NB4 (cell line): ENCODE results near the gene FRMD5.

ENCODE experiments used
- DNase-seq: peaks from one replicate; pipeline ENCODE4 v3.0.0; 2010; ENCODE audit warnings: low read depth
- H3K4me3 ChIP-seq: one replicate; pipeline ENCODE4 v1.5.1; 2011; ENCODE audit warnings: mild to moderate bottlenecking, low read depth, low read length, moderate library complexity
- MAX ChIP-seq: IDR thresholded peaks from 2 replicates; pipeline ENCODE4 v1.6.1; 2011; ENCODE audit warnings: low read depth, low read length
- MYC ChIP-seq: IDR thresholded peaks from 2 replicates; pipeline ENCODE4 v1.6.1; 2011; ENCODE audit warnings: low read depth, low read length
- POLR2A ChIP-seq: IDR thresholded peaks from 2 replicates; pipeline ENCODE4 v1.6.1; 2011; ENCODE audit warnings: mild to moderate bottlenecking; ENCODE audit not compliant: insufficient read length; ENCODE audit errors: extremely low read depth
- TF ChIP-seq, protein P1 (sequence below): IDR thresholded peaks from one replicate; pipeline ENCODE4 v1.5.1; 2012; ENCODE audit warnings: low read depth, low read length

FRMD5 gene

DNA sequence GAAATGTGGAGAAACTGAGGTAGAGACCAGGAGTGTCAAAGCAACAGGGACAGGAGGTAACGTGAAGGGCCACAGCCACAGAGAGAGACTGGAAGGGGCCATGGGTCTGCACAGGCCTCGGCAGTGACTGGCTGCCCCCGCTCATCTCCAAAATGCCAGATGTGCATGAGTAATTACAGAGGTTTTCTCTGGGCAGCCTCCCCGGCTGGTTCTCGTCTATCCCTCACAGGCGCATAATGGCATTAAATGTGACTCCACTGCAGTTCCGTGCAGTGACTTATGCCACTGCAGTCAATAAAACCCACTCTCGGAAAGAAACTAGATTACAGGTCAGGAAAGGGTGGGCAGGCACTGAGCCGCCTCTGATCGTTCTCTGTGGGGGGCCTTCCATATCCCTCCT lies 293.6 kb downstream of the FRMD5 start:
- DNase-seq, result no peak
- no peak for TF ChIP-seq MAX
- no peak overlapping the region for H3K4me3 ChIP-seq

GRCh38 chr15:43900996-43901395 lies 294.1 kb downstream of the FRMD5 start:
- TF ChIP-seq, protein P1, sequence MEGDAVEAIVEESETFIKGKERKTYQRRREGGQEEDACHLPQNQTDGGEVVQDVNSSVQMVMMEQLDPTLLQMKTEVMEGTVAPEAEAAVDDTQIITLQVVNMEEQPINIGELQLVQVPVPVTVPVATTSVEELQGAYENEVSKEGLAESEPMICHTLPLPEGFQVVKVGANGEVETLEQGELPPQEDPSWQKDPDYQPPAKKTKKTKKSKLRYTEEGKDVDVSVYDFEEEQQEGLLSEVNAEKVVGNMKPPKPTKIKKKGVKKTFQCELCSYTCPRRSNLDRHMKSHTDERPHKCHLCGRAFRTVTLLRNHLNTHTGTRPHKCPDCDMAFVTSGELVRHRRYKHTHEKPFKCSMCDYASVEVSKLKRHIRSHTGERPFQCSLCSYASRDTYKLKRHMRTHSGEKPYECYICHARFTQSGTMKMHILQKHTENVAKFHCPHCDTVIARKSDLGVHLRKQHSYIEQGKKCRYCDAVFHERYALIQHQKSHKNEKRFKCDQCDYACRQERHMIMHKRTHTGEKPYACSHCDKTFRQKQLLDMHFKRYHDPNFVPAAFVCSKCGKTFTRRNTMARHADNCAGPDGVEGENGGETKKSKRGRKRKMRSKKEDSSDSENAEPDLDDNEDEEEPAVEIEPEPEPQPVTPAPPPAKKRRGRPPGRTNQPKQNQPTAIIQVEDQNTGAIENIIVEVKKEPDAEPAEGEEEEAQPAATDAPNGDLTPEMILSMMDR, result no peak
- TF ChIP-seq POLR2A, result no peak
- no peak for TF ChIP-seq MYC
- TF ChIP-seq MAX, result no peak
- no peak overlapping the region for H3K4me3 ChIP-seq
- DNase-seq, result no peak

DNA sequence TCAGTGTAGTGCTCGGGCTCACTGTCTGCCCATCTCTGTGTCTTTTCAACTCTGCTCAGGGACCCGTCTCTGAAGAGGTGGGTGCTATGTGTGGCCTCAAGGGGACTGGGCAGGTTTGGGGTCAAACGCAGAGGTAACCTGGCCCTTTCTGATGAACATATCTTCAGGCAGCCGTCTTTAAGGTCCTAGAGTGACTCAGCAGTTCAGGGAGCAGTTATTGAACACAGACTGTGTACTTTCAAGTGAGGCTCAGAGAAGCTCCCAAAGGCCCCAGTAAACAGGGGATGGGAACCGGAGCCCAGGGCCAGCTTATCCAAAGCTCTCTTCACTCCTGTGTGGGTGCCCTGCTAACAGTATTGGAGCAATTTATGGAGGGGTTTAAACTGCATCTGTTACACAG lies 295.1 kb downstream of the FRMD5 start:
- no peak for TF ChIP-seq MYC
- TF ChIP-seq, protein P1, result no peak
- TF ChIP-seq POLR2A, result no peak
- TF ChIP-seq MAX, result no peak
- DNase-seq, result no peak
- no peak overlapping the region for H3K4me3 ChIP-seq

- TF ChIP-seq, protein P1, result no peak
- no peak for TF ChIP-seq MAX
- no peak for TF ChIP-seq MYC
- no peak for TF ChIP-seq POLR2A
- H3K4me3 ChIP-seq, result no peak overlapping the region
- DNase-seq, result no peak
Observed at GRCh38 chr15:43898891-43899290, 296.2 kb downstream of the FRMD5 start.

DNA sequence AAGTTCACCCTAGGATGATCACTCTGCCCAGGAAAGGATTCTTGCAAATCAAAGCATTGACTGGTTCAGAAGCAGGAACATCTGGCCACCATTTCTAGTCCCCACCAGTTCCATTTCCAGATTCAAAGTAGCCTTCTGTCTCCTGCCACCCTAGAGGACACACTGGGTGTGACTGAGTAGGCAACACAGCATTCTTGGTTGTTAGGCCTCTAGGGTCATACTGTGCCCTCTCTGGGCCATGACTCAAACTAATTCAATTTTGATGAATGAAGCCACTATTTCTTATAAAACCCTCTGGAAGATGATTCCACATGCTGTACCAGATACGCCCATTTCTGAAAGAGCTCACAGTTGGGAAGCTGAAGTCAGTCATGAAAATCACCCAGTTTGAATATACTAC lies 298.5 kb downstream of the FRMD5 start:
- no peak overlapping the region for H3K4me3 ChIP-seq
- TF ChIP-seq POLR2A (no peak), MYC (no peak), MAX (no peak)
- TF ChIP-seq, protein P1, result no peak
- no peak for DNase-seq

- no peak for TF ChIP-seq MYC
- no peak overlapping the region for H3K4me3 ChIP-seq
- DNase-seq, result no peak
Observed at GRCh38 chr15:43895586-43895985, 299.5 kb downstream of the FRMD5 start.

- H3K4me3 ChIP-seq, result no peak overlapping the region
- DNase-seq, result no peak
- TF ChIP-seq MYC (no peak), MAX (no peak), POLR2A (no peak)
- TF ChIP-seq, protein P1, result no peak
Observed at GRCh38 chr15:43893956-43894355, 301.1 kb downstream of the FRMD5 start.
